CD4-positive, alpha-beta memory T cell (primary cell): ENCODE data around the gene ABCG4. TPM values are rescaled to one million over a fixed set of nuclear protein-coding genes. Genes with fewer than 3 reads are reported as not detected.

ENCODE experiments used
- CTCF ChIA-PET: fragments of 350-600 bp; sonication (Branson Sonifier 250); formaldehyde crosslinking; loops from one replicate; lab custom pipeline; 2021; ENCODE audit warnings: inconsistent platforms; ENCODE audit not compliant: partially characterized antibody; lab: Charles Lee
- POLR2A ChIA-PET: fragments of 350-600 bp; sonication (Branson Sonifier 250); formaldehyde crosslinking; loops from one replicate; lab custom pipeline; 2021; ENCODE audit not compliant: partially characterized antibody; lab: Charles Lee
- DNase-seq, 5 donors: peaks; one replicate each; pipeline versions ENCODE4 v3.0.0 to v3.0.0-alpha.2; 2020 to 2022; ENCODE audit warnings: mixed read lengths in 1 of 5
- H3K27ac ChIP-seq: one replicate; pipeline ENCODE4 v1.7.0; 2013; ENCODE audit warnings: low read depth, low read length
- H3K27me3 ChIP-seq: 2 replicates; pipeline ENCODE4 v1.7.0; 2013; ENCODE audit warnings: mild to moderate bottlenecking, low read length, moderate library complexity; ENCODE audit not compliant: insufficient read depth
- H3K36me3 ChIP-seq: 2 replicates; pipeline ENCODE4 v1.7.0; 2013; ENCODE audit warnings: mild to moderate bottlenecking, low read length, moderate library complexity; ENCODE audit not compliant: insufficient read depth
- H3K4me1 ChIP-seq: 2 replicates; pipeline ENCODE4 v1.7.0; 2013; ENCODE audit warnings: mild to moderate bottlenecking, low read length, moderate library complexity; ENCODE audit not compliant: insufficient read depth
- H3K4me3 ChIP-seq, 2 donors: one replicate each; pipeline ENCODE4 v1.7.0; 2013; ENCODE audit warnings: low read length in 2 of 2, mild to moderate bottlenecking in 1 of 2
- H3K9me3 ChIP-seq, 2 donors: one replicate each; pipeline ENCODE4 v1.7.0; 2013; ENCODE audit warnings: low read length in 2 of 2, control low read depth in 1 of 2; ENCODE audit not compliant: control insufficient read depth in 1 of 2
- H3K27ac Mint-ChIP-seq, 7 donors: one replicate each; pipeline ENCODE4 v1.8.0; 2020 to 2021; ENCODE audit warnings: mixed read lengths in 7 of 7, mild to moderate bottlenecking in 6 of 7, inconsistent platforms in 3 of 7, moderate library complexity in 3 of 7
- H3K27me3 Mint-ChIP-seq, 2 donors: one replicate each; pipeline ENCODE4 v1.8.0; 2020 to 2021; ENCODE audit warnings: mixed read lengths in 2 of 2
- H3K36me3 Mint-ChIP-seq, 2 donors: one replicate each; pipeline ENCODE4 v1.8.0; 2020 to 2021; ENCODE audit warnings: mixed read lengths in 2 of 2, inconsistent platforms in 1 of 2, mild to moderate bottlenecking in 1 of 2
- H3K4me1 Mint-ChIP-seq, 4 donors: one replicate each; pipeline ENCODE4 v1.8.0; 2020 to 2021; ENCODE audit warnings: mixed read lengths in 4 of 4, mild to moderate bottlenecking in 1 of 4
- H3K4me3 Mint-ChIP-seq, 8 donors: one replicate each; pipeline ENCODE4 v1.8.0; 2020 to 2021; ENCODE audit warnings: mixed read lengths in 8 of 8, mild to moderate bottlenecking in 7 of 8, moderate library complexity in 6 of 8, inconsistent platforms in 3 of 8
- H3K9me3 Mint-ChIP-seq, 8 donors: one replicate each; pipeline ENCODE4 v1.8.0; 2020 to 2021; ENCODE audit warnings: mixed read lengths in 8 of 8, mild to moderate bottlenecking in 5 of 8, inconsistent platforms in 3 of 8, moderate library complexity in 1 of 8
- intact Hi-C: fragments of 100-400 bp; cut with micrococcal nuclease; formaldehyde crosslinking; loops from one replicate; pipeline ENCODE4 v1.15.1; 2023
- polyA plus RNA-seq, 2 donors: library from polyadenylated mRNA; unstranded; fragments of 300-500 nt; fragmentation: Illumina TruSeq; gene quantifications; one replicate each; pipeline ENCODE4 v1.2.3, GENCODE V29; 2021
- total RNA-seq, 2 experiments: library from RNA; stranded (reverse); gene quantifications; one replicate each; pipeline ENCODE4 v1.2.3, GENCODE V29; 2021

The ABCG4 gene
- total and polyA plus RNA-seq, 4 experiments from 2014 or later: 0.09 TPM; not detected in 3

DNA sequence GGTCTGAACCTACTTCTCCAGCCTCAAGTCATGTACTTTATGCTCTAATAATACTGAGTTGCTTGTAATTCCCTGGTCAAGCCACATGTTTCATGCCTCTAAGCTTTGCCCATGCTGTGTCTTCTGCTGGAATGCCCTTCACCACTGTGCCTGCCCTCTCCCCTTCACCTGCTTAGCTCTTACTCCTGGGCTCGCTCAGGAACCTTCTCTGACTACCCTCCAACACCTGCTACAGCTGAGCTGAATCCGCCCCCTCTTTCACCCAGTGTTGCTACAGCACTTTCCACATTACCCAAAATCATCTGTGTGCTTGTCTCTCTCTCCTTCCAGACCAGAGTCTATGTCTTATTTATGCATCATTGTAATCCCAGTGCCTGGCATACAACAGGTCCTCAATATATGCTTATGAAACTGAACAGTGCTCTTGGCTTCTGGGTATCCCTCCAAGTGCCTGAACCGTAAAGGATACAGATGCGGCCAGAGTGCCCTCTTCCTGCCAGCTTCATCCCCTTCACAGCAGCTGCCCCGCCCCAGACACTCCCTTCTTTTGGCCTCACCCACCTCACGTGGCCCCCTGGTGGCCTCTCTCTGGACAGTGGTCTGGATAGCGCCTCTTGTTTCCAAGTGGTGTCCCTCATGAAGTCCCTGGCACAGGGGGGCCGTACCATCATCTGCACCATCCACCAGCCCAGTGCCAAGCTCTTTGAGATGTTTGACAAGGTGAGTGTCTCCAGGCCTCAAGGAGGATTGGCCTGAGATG is 7.1 kb downstream of the ABCG4 start:
- Mint-ChIP-seq H3K36me3 (no peaks in the 10 kb centered on the region), H3K4me1 (peaks cover 0 to 1% (median 0%) of the 10 kb centered on the region in 4 donors), H3K27ac (peak overlapping the region in 1 of 7 donors; percentile 7), H3K9me3 (no peaks in the 10 kb centered on the region), H3K4me3 (no peak overlapping the region), H3K27me3 (peaks cover 1 to 14% of the 10 kb centered on the region in 2 donors)
- no peak overlapping the region for H3K4me3 ChIP-seq
- no peak overlapping the region for H3K27ac ChIP-seq
- no peak for DNase-seq
- no peaks in the 10 kb centered on the region for H3K36me3 ChIP-seq
- POLR2A ChIA-PET: interaction anchor here (0.6 to 1.5 kb wide), 2 partner anchors 13 to 138 kb away, joined by 3 to 5 read pairs; partner anchors contain the start of gene RPS25
- no peaks in the 10 kb centered on the region for H3K27me3 ChIP-seq
- no peaks in the 10 kb centered on the region for H3K9me3 ChIP-seq
- intact Hi-C loops: no loop called here
- CTCF ChIA-PET: interaction anchor here (0.9 to 1.1 kb wide), 2 partner anchors 10 to 61 kb away, joined by 3 read pairs; a partner anchor contains a TSS
- no peaks in the 10 kb centered on the region for H3K4me1 ChIP-seq

DNA sequence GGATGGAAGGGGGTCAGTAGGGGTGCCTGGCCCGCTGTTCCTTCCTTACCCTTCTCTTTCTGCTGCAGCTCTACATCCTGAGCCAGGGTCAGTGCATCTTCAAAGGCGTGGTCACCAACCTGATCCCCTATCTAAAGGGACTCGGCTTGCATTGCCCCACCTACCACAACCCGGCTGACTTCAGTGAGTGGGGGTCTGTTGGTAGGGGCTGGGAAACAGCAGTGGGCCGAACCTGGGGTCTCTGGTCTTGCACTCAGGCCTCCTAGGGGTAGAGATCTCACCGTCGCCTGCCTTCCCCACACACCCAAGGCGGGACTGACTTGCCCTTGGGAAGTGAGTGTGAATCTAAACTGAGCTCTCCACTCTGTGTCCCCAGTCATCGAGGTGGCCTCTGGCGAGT is 7.6 kb downstream of the ABCG4 start:
- H3K4me1 Mint-ChIP-seq: peaks cover 0 to 1% (median 0%) of the 10 kb centered on the region in 4 donors
- intact Hi-C loops: no loop called here

DNA sequence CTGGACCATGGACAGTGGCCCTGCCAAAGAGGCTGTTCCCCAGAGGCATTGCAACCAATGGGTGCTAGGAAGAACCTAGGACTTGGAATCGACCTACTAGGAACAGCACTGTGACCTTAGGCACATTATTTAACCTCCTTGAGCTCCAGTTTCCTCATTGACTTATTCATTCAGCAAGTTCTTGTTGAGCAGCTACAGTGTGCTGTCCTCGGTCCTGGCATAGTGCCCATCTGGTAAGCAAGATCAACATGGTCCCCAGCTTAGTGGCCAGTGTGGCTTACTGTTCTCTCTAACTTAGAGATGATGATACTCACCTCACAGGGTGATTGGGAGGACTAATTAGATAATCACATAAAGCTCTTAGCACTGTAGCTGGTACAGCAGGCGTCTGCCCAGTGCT is 8.2 kb downstream of the ABCG4 start:
- Mint-ChIP-seq H3K27ac (no peak overlapping the region), H3K4me3 (no peak overlapping the region), H3K9me3 (no peaks in the 10 kb centered on the region), H3K36me3 (no peaks in the 10 kb centered on the region), H3K27me3 (peaks cover 1 to 14% of the 10 kb centered on the region in 2 donors), H3K4me1 (peaks cover 0 to 1% (median 0%) of the 10 kb centered on the region in 4 donors)
- Histone ChIP-seq H3K27ac (no peak overlapping the region), H3K4me1 (no peaks in the 10 kb centered on the region), H3K4me3 (no peak overlapping the region), H3K27me3 (no peaks in the 10 kb centered on the region), H3K9me3 (no peaks in the 10 kb centered on the region), H3K36me3 (no peaks in the 10 kb centered on the region)
- intact Hi-C loops: no loop called here
- ChIA-PET CTCF (interaction anchor here (1.0 to 2.0 kb wide), 4 partner anchors 10 to 62 kb away, joined by 3 to 7 read pairs (median 4); partner anchors contain the start of gene NLRX1), POLR2A (interaction anchor here (1.5 kb wide), 1 partner anchor 12 kb away, joined by 5 read pairs; no protein-coding TSS in a partner anchor)
- DNase-seq: no peak

More for the DNA sequence above, 7.6 kb downstream of the ABCG4 start:
- no peaks in the 10 kb centered on the region for H3K36me3 ChIP-seq
- ChIA-PET POLR2A (interaction anchor here (0.6 to 1.5 kb wide), 2 partner anchors 13 to 138 kb away, joined by 3 to 5 read pairs; partner anchors contain the start of gene RPS25), CTCF (interaction anchor here (1.0 to 2.0 kb wide), 3 partner anchors 12 to 62 kb away, joined by 3 to 7 read pairs (median 5); partner anchors contain the start of gene NLRX1)
- no peaks in the 10 kb centered on the region for H3K9me3 ChIP-seq
- no peak for DNase-seq
- no peak overlapping the region for H3K4me3 ChIP-seq
- Mint-ChIP-seq H3K4me3 (no peak overlapping the region), H3K27me3 (peaks cover 1 to 14% of the 10 kb centered on the region in 2 donors), H3K9me3 (no peaks in the 10 kb centered on the region), H3K27ac (no peak overlapping the region), H3K36me3 (no peaks in the 10 kb centered on the region)
- H3K4me1 ChIP-seq: no peaks in the 10 kb centered on the region
- no peaks in the 10 kb centered on the region for H3K27me3 ChIP-seq
- no peak overlapping the region for H3K27ac ChIP-seq

DNA sequence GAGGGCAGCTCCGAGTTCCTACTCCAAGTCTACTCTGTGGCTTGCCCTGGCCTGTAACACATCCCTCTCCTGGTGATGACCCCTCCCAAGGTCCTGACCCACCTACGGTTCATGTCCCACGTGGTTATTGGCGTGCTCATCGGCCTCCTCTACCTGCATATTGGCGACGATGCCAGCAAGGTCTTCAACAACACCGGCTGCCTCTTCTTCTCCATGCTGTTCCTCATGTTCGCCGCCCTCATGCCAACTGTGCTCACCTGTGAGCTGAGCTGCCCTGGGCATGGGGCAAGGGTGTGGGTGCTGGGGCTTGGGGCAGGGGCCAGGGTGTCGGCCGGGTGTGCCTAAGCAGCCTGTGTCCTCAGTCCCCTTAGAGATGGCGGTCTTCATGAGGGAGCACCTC is 9.6 kb downstream of the ABCG4 start:
- H3K4me1 ChIP-seq: no peaks in the 10 kb centered on the region
- POLR2A ChIA-PET: no interaction called here
- Mint-ChIP-seq H3K27ac (no peak overlapping the region), H3K27me3 (peaks cover 1 to 9% of the 10 kb centered on the region in 2 donors), H3K9me3 (no peaks in the 10 kb centered on the region), H3K4me1 (peaks cover 0 to 1% (median 0%) of the 10 kb centered on the region in 4 donors), H3K36me3 (no peaks in the 10 kb centered on the region), H3K4me3 (no peak overlapping the region)
- H3K27me3 ChIP-seq: no peaks in the 10 kb centered on the region
- H3K36me3 ChIP-seq: no peaks in the 10 kb centered on the region
- intact Hi-C loops: no loop called here
- H3K4me3 ChIP-seq: no peak overlapping the region
- CTCF ChIA-PET: interaction anchor here (2.0 kb wide), 1 partner anchor 10 kb away, joined by 7 read pairs; the partner anchor contains the start of gene NLRX1
- no peak for DNase-seq
- H3K9me3 ChIP-seq: no peaks in the 10 kb centered on the region
- H3K27ac ChIP-seq: no peak overlapping the region

DNA sequence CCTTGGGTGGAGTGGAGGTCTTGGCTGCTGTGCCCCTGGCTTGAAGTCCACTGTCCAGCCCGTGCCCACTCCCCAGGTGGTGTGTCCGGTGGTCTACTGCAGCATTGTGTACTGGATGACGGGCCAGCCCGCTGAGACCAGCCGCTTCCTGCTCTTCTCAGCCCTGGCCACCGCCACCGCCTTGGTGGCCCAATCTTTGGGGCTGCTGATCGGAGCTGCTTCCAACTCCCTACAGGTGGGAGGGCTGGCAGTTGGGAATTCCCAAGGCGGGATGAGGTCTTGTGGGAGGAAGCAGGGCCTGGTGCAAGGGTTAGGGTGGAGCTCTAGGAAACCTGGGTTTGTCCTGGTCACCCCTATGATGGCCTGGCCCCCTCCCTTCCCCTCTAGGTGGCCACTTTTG is 11.3 kb downstream of the ABCG4 start:
- Histone ChIP-seq H3K4me1 (no peaks in the 10 kb centered on the region), H3K27me3 (no peaks in the 10 kb centered on the region), H3K36me3 (no peaks in the 10 kb centered on the region), H3K27ac (no peak overlapping the region), H3K4me3 (no peak overlapping the region), H3K9me3 (no peaks in the 10 kb centered on the region)
- ChIA-PET CTCF (interaction anchor here (1.0 to 1.8 kb wide), 3 partner anchors 9 to 161 kb away, joined by 3 to 13 read pairs (median 3); partner anchors contain the start of gene NLRX1), POLR2A (interaction anchor here (1.6 kb wide), 1 partner anchor 9 kb away, joined by 6 read pairs; the partner anchor contains the start of gene NLRX1)
- Mint-ChIP-seq H3K4me1 (peaks cover 0 to 1% (median 0%) of the 10 kb centered on the region in 4 donors), H3K27me3 (peaks cover 1 to 4% of the 10 kb centered on the region in 2 donors), H3K4me3 (no peak overlapping the region), H3K27ac (no peak overlapping the region), H3K36me3 (no peaks in the 10 kb centered on the region), H3K9me3 (no peaks in the 10 kb centered on the region)
- intact Hi-C loops: no loop called here
- DNase-seq: no peak

DNA sequence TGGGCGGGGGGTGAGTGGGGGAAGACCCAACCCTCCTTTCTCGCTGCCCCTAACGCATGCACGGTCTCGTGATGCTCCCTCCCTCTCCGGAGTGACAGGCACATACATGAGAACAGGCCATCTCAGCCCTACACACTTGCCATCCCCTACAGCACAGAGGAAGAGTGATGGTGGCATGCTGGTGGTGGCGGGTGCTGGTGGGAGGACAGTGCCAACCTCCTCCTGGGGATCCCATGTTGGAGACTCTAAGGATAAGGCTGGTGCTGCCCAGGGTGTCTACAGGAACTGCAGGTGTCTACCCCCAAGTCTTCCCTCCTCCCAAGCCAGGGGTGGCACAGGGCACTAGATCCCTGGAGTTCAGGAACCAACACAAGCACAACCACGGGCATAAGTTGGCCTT is 13.0 kb downstream of the ABCG4 start:
- no peak overlapping the region for H3K4me3 Mint-ChIP-seq
- no peaks in the 10 kb centered on the region for H3K27me3 Mint-ChIP-seq
- DNase-seq: no peak
- no peaks in the 10 kb centered on the region for H3K9me3 Mint-ChIP-seq
- H3K4me1 Mint-ChIP-seq: no peaks in the 10 kb centered on the region
- no peaks in the 10 kb centered on the region for H3K27me3 ChIP-seq
- intact Hi-C loops: no loop called here
- H3K4me1 ChIP-seq: no peaks in the 10 kb centered on the region
- no peaks in the 10 kb centered on the region for H3K9me3 ChIP-seq
- H3K36me3 Mint-ChIP-seq: no peaks in the 10 kb centered on the region
- CTCF ChIA-PET: no interaction called here
- H3K4me3 ChIP-seq: no peak overlapping the region
- POLR2A ChIA-PET: no interaction called here
- no peak overlapping the region for H3K27ac ChIP-seq
- H3K27ac Mint-ChIP-seq: no peak overlapping the region
- H3K36me3 ChIP-seq: no peaks in the 10 kb centered on the region
